Stomach (tissue), 9 donors: ENCODE results near the gene ABCA8. TPM values are rescaled to one million over a fixed set of nuclear protein-coding genes. Genes with fewer than 3 reads are reported as not detected.

Experiments used
- DNase-seq, 2 donors: peaks; one replicate each; pipeline versions ENCODE4 v3.0.0 to v3.0.0-alpha.2; 2013 to 2019
- H3K27ac ChIP-seq, 5 donors: fragments of 200-600 bp in 4 of 5; sonication (generic) in 4 of 5; one replicate each; pipeline ENCODE4 v1.5.1; 2013 to 2019; ENCODE audit warnings: mild to moderate bottlenecking in 1 of 5, moderate library complexity in 1 of 5
- H3K27me3 ChIP-seq, 3 donors: fragments of 200-600 bp; sonication (generic); one replicate each; pipeline ENCODE4 v1.5.1; 2017 to 2019; ENCODE audit warnings: mixed run types in 1 of 3
- H3K36me3 ChIP-seq, 4 donors: fragments of 200-600 bp; sonication (generic); 1 replicate in 3 of 4; 2 replicates in 1 of 4; pipeline ENCODE4 v1.5.1; 2016 to 2019
- H3K4me1 ChIP-seq, 4 donors: fragments of 200-600 bp; sonication (generic); one replicate each; pipeline ENCODE4 v1.5.1; 2016 to 2019
- H3K4me3 ChIP-seq, 4 donors: fragments of 200-600 bp; sonication (generic) in 3 of 4; one replicate each; pipeline ENCODE4 v1.5.1; 2016 to 2019; ENCODE audit warnings: mild to moderate bottlenecking in 1 of 4
- H3K9me3 ChIP-seq, 4 donors: fragments of 200-600 bp; sonication (generic); one replicate each; pipeline ENCODE4 v1.5.1; 2016 to 2019
- CTCF ChIP-seq, 7 experiments: fragments of 450-650 bp in 4 of 7; fragments of 200-600 bp in 3 of 7; sonication (generic) in 3 of 7; IDR thresholded peaks; one replicate each; pipeline ENCODE4 v1.5.1; 2016 to 2019; ENCODE audit warnings: antibody characterized with exemption in 7 of 7, control low read depth in 2 of 7, mild to moderate bottlenecking in 1 of 7
- EP300 ChIP-seq: sonication (generic); formaldehyde crosslinking; IDR thresholded peaks from one replicate; pipeline ENCODE4 v1.6.1; 2017; ENCODE audit warnings: antibody characterized with exemption
- POLR2A ChIP-seq, 4 donors: fragments of 450-650 bp; IDR thresholded peaks; one replicate each; pipeline ENCODE4 v1.6.1; 2016; ENCODE audit warnings: antibody characterized with exemption in 4 of 4, control low read depth in 2 of 4, mild to moderate bottlenecking in 1 of 4, moderate library complexity in 1 of 4
- POLR2AphosphoS5 ChIP-seq, 3 donors: sonication (generic); formaldehyde crosslinking; IDR thresholded peaks; one replicate each; pipeline ENCODE4 v1.6.1; 2016; ENCODE audit warnings: antibody characterized with exemption in 3 of 3
- WGBS, 5 donors: extraction: QIAGEN DNeasy Blood & Tissue Kit in 3 of 5; methylation state at CpG; one replicate each; pipeline versions ENCODE4 v1.1.5 to v1.1.7; 2013 to 2018; 5-methylcytosine and 5-hydroxymethylcytosine counted together
- intact Hi-C: fragments of 100-400 bp; cut with DNase I; formaldehyde crosslinking; loops from one replicate; pipeline ENCODE4 v1.15.1; 2023; ENCODE audit warnings: low total_unique reads
- polyA plus RNA-seq, 3 donors: library from polyadenylated mRNA; stranded (reverse); fragments of 200-250 nt; gene quantifications; one replicate each; pipeline ENCODE4 v1.2.3, GENCODE V29; 2013
- total RNA-seq, 5 donors: library from RNA; depleted of rRNA; stranded (reverse); fragments of >200 nt; gene quantifications; one replicate each; pipeline versions ENCODE4 v1.1.0 to v1.2.3, GENCODE V29; 2014 to 2016
- donor health status: healthy with polysubstance abuse.
- donor health status: Bipolar disorder and iron deficiency.
- donor health status: healthy.

Gene ABCA8
- total and polyA plus RNA-seq, 8 donors, result 2.7 to 210 (median 25.4) TPM

GRCh38 chr17:68878226-68878885 is 76.8 kb downstream of the ABCA8 start:
- 78 to 90% (median 88%) methylated on average over 5 of the region's 5 CpGs for WGBS, 5 donors
- no peak overlapping the region for H3K4me3 ChIP-seq
- DNase-seq, result no peak
- no peaks in the 10 kb centered on the region for H3K4me1 ChIP-seq
- no peaks in the 10 kb centered on the region for H3K27me3 ChIP-seq
- H3K36me3 ChIP-seq, result peaks cover 6 to 33% (median 23%) of the 10 kb centered on the region in 4 donors
- TF ChIP-seq POLR2A (IDR thresholded peaks at IDR 0.05) (no peak), EP300 (no peak), CTCF (IDR thresholded peaks at IDR 0.05) (no peak), POLR2AphosphoS5 (IDR thresholded peaks at IDR 0.05) (no peak)
- intact Hi-C loops, result no loop called here
- peaks cover 0 to 22% (median 12%) of the 10 kb centered on the region in 4 donors for H3K9me3 ChIP-seq
- no peak overlapping the region for H3K27ac ChIP-seq

- TF ChIP-seq POLR2A (IDR thresholded peaks at IDR 0.05) (no peak), POLR2AphosphoS5 (IDR thresholded peaks at IDR 0.05) (no peak), CTCF (IDR thresholded peaks at IDR 0.05) (no peak), EP300 (no peak)
- Histone ChIP-seq H3K36me3 (peaks cover 4 to 20% (median 8%) of the 10 kb centered on the region in 4 donors), H3K27me3 (no peaks in the 10 kb centered on the region), H3K4me3 (no peak overlapping the region), H3K9me3 (peaks cover 0 to 8% (median 5%) of the 10 kb centered on the region in 4 donors), H3K27ac (no peak overlapping the region), H3K4me1 (peaks cover 0 to 8% (median 3%) of the 10 kb centered on the region in 4 donors)
- WGBS, 5 donors, result 89 to 97% (median 95%) methylated on average over 2 of the region's 2 CpGs
- intact Hi-C loops, result no loop called here
- no peak for DNase-seq
Observed at GRCh38 chr17:68871447-68871846, 83.7 kb downstream of the ABCA8 start.

GRCh38 chr17:68870976-68871375 is 84.2 kb downstream of the ABCA8 start:
- H3K9me3 ChIP-seq, result peaks cover 0 to 8% (median 5%) of the 10 kb centered on the region in 4 donors
- intact Hi-C loops, result no loop called here
- no peak for TF ChIP-seq CTCF (IDR thresholded peaks at IDR 0.05)
- TF ChIP-seq EP300, result no peak
- TF ChIP-seq POLR2AphosphoS5 (IDR thresholded peaks at IDR 0.05), result no peak
- TF ChIP-seq POLR2A (IDR thresholded peaks at IDR 0.05), result no peak
- H3K4me3 ChIP-seq, result no peak overlapping the region
- WGBS, 5 donors, result 24 to 56% (median 45%) methylated on average over 1 of the region's 1 CpG
- H3K27me3 ChIP-seq, result no peaks in the 10 kb centered on the region
- DNase-seq, result no peak
- H3K36me3 ChIP-seq, result peaks cover 4 to 20% (median 8%) of the 10 kb centered on the region in 4 donors
- no peak overlapping the region for H3K27ac ChIP-seq
- H3K4me1 ChIP-seq, result peaks cover 0 to 8% (median 3%) of the 10 kb centered on the region in 4 donors

GRCh38 chr17:68870161-68870826 is 84.9 kb downstream of the ABCA8 start:
- no peak overlapping the region for H3K4me3 ChIP-seq
- H3K9me3 ChIP-seq, result peaks cover 0 to 8% (median 5%) of the 10 kb centered on the region in 4 donors
- H3K36me3 ChIP-seq, result peaks cover 4 to 19% (median 7%) of the 10 kb centered on the region in 4 donors
- intact Hi-C loops, result no loop called here
- 84 to 92% (median 86%) methylated on average over 3 of the region's 3 CpGs for WGBS, 5 donors
- H3K27ac ChIP-seq, result no peak overlapping the region
- DNase-seq, result no peak
- no peaks in the 10 kb centered on the region for H3K27me3 ChIP-seq
- peaks cover 0 to 8% (median 3%) of the 10 kb centered on the region in 4 donors for H3K4me1 ChIP-seq
- TF ChIP-seq CTCF (IDR thresholded peaks at IDR 0.05) (no peak), EP300 (no peak), POLR2AphosphoS5 (IDR thresholded peaks at IDR 0.05) (no peak), POLR2A (IDR thresholded peaks at IDR 0.05) (no peak)
